Measurements from ENCODE around the gene NAE1.
"Not testable (repeated sequence)": the region's sequence is repeated elsewhere in the genome, so short reads cannot be mapped to it uniquely, and the experiment has no call there.

Gene NAE1

DNA sequence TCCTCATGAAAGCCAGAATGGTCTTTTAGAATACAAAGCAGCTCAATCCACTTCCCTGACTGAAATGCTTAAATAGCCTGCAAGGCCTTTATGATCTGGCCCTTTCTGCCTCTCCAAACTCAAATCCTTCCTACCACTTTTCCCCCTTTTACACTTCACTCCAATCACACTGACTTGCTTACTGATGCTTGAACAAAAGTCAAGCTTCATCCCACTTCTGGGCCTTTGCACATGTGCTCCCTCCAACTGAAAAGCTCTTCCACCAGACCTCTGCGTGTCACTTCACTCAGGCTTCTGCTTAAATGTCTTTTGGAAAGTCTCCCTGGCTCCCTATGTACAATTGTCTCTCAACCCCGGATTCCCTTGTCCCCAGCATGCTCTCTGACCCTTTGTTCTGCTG, 16.0 kb downstream of the NAE1 start:
- Histone ChIP-seq H3K27ac (no peak overlapping the region), H3K4me3 (no peak overlapping the region)

DNA sequence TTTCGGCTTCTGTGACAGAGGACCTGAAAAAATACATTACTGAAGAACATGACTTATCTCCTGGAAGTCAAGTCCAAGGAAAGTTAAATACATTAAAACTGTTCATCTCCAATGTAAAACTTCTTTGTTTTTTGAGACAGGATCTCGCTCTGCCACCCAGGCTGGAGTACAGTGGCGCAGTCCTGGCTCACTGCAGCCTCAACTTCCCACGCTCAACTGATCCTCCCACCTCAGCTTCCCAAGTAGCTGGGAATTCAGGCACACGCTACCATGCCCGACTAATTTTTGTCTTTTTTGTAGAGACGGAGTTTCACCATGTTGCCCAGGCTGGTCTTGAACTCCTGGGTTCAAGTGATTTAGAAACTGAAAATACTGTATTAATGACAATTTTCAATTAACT, 19.7 kb downstream of the NAE1 start:
- Histone ChIP-seq H3K4me3 (no peak overlapping the region), H3K27ac (no peak overlapping the region)

- H3K4me3 ChIP-seq: no peak overlapping the region
- H3K27ac ChIP-seq: no peak overlapping the region
Measured at GRCh38 chr16:66810391-66810790, 20.4 kb downstream of the NAE1 start.

DNA sequence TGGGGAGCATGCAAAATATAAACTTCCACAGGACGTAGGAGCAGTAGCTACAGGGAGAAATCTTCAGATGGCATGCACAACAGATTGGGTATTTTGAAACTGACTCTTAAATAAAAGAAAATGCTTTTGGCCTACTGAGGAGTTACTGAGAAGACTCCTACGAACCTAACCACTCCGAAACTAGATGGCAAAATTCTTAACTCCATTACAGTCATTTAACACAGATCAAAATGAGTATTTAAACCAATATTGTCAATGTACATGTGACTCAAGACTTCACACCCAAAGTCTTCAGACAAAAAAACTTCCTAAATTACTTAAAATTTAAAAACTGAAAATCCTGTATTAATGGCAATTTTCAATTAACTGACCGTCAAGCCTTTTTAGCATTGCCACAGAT, 21.0 kb downstream of the NAE1 start:
- H3K27ac ChIP-seq: no peak overlapping the region
- no peak overlapping the region for H3K4me3 ChIP-seq

DNA sequence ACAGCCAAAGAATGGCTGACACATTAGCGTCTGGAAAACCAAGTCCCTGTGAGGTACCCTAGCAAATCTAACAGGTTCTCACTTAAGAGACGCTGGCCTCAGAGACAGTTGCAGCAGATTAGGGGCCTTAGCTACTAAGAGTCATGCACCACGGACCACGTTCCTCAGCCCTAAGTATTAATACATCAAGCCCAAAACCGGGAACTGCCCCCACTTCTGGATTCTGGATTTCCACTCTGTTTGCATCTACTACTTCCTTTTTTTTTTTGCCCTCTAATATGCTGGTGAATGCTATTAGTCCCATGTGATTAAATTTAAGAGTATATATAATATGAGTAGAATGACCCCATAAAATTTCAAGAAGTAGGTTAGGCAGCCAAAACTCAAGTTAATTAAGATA, 28.6 kb downstream of the NAE1 start:
- H3K27ac ChIP-seq: no peak overlapping the region

GRCh38 chr16:66801320-66802105, 29.3 kb downstream of the NAE1 start, which contains the start of gene TERB1:
Gene TERB1 (minus strand): TSS chr16:66801584. CDS start chr16:66796798, 4,786 bp downstream.
- no peak within 1 kb of the TSS for H3K27ac ChIP-seq
- H3K4me3 ChIP-seq: no peak within 1 kb of the TSS

More for the DNA sequence above, 28.6 kb downstream of the NAE1 start:
- no peak overlapping the region for H3K4me3 ChIP-seq

DNA sequence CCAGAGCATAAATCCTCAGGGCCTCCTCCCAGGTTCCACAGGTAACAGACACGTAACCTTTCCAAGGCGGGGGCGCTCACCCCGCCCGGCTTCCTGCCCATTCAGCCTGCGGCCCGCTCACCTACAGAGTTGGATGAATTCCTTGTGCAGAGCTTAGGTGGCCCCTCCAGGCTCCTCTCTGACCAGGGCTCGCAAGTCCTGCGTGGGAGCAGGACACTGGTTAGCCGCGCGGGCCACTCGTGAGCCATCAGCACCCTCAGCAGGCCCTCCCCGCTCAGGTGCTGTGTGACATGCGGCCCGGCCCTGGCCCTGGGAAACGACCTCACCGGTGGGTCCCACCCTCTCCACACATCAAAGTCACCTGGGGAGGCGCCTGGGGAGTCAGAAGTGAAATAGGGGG, 29.9 kb downstream of the NAE1 start:
- no peak overlapping the region for H3K27ac ChIP-seq

GRCh38 chr16:66798161-66798560, 32.6 kb downstream of the NAE1 start:
- Histone ChIP-seq H3K4me3 (no peak overlapping the region), H3K27ac (no peak overlapping the region)

More for the DNA sequence above, 29.9 kb downstream of the NAE1 start:
- no peak overlapping the region for H3K4me3 ChIP-seq

- H3K4me3 ChIP-seq: not testable (repeated sequence)
Measured at GRCh38 chr16:66793984-66794383, 36.8 kb downstream of the NAE1 start.

DNA sequence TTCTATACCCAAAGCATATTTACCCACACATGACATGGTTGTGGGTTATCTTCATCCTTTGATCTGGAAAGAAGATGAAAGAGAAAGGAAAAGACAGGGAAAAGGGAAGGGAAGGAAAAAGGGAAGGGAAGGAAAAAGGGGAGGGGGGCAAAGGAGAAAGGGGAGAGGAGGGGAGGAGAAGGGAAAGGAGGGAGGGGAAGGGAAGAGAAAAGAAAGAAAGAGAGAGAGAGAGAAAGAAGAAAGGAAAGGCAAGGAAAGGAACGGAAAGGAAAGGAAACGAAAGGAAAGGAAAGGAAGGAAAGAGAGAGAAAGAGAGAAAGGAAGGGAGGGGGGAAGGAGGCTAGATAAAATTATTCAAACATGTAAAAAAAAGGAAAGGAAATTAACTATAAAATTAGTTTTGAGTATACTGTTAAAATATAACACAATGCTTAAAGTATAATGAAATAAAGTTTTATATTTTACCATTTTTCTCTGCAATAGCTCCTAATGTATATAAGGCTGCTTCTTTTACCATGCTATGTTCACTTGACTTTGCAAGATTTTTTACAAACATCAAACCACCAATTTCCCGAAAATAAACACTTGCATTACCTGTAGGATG, 40.5 kb downstream of the NAE1 start:
- H3K27ac ChIP-seq: no peak overlapping the region

More at GRCh38 chr16:66793984-66794383, 36.8 kb downstream of the NAE1 start:
- not testable (repeated sequence) for H3K27ac ChIP-seq

GRCh38 chr16:66787427-66787826, 43.3 kb downstream of the NAE1 start:
- Histone ChIP-seq H3K4me3 (no peak overlapping the region), H3K27ac (no peak overlapping the region)

More for the DNA sequence above, 40.5 kb downstream of the NAE1 start:
- no peak overlapping the region for H3K4me3 ChIP-seq

DNA sequence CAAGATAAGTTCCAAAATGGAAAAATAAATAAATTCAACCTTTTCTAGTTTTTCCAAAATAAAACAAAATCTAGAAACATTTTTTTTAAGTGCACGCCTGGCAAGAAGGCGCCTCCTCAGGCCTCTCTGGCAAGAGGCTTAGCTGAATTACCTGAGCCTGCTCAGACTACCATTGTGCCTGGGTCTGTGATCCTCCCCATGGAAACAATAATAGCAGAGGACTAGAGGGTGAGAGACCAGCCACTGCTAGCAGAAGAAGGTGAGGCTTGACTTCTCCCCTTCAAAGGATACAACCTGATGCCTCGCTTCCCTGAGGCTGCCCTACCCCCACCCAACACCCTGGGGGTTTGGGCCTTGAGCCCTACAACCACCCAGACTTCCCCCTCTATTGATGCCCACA, 44.2 kb downstream of the NAE1 start:
- no peak overlapping the region for H3K27ac ChIP-seq
- no peak overlapping the region for H3K4me3 ChIP-seq

- H3K4me3 ChIP-seq: no peak overlapping the region
- no peak overlapping the region for H3K27ac ChIP-seq
Measured at GRCh38 chr16:66776457-66776856, 54.3 kb downstream of the NAE1 start.

DNA sequence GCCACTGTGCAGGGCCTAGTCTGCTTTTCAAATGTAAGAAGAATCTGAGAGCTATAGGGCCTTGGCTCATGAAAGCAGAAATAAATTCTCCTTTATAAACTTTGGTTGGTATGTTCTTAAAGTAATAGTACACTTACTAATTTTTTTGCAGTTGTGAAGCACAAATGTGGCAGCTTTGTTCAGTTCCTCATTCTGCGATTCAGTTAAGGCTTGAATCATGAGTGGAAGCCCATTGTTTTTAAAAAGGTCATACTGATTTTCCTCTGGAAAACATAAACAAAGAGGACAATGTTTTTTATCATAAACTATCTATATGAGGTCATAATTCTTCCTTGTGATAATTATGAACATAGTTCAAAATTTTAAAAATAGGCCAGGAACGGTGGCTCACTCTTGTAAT, 55.8 kb downstream of the NAE1 start:
- H3K4me3 ChIP-seq: no peak overlapping the region
- no peak overlapping the region for H3K27ac ChIP-seq

- Histone ChIP-seq H3K4me3 (no peak overlapping the region), H3K27ac (no peak overlapping the region)
Measured at GRCh38 chr16:66758086-66758485, 72.7 kb downstream of the NAE1 start.

- no peak overlapping the region for H3K27ac ChIP-seq
- no peak overlapping the region for H3K4me3 ChIP-seq
Measured at GRCh38 chr16:66754819-66755218, 76.0 kb downstream of the NAE1 start.

DNA sequence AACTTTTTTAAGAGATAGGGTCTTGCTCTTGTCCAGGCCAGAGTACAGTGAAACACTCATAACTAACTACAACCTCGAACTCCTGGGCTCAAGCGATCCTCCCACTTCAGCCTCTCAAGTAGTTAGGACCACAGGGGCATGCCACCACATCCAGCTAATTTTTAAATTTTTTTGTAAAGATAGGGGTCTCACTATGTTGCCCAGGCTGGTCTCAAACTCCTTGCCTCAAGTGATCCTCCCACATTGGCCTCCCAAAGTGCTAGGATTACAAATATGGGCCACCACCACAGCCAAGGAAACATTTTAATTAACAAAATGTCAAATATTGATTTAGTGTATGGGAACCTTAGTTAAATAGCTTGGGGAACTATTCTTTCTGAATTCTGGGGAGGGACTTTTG, 76.6 kb downstream of the NAE1 start:
- Histone ChIP-seq H3K4me3 (no peak overlapping the region), H3K27ac (no peak overlapping the region)

- H3K27ac ChIP-seq: no peak overlapping the region
Measured at GRCh38 chr16:66752958-66753357, 77.8 kb downstream of the NAE1 start.

More at GRCh38 chr16:66752958-66753357, 77.8 kb downstream of the NAE1 start:
- no peak overlapping the region for H3K4me3 ChIP-seq

All from skin epidermis (tissue), 12 donors.